ACC112 (cell line): Measurements from ENCODE around the gene PABPN1L.
"Not testable (repeated sequence)": the region's sequence is repeated elsewhere in the genome, so short reads cannot be mapped to it uniquely, and the experiment has no call there.

Source experiments
- H2AFZ ChIP-seq: fragments of 200-600 bp; sonication (generic); one replicate; pipeline ENCODE4 v1.6.0; 2017; ENCODE audit warnings: antibody characterized with exemption, low read length; ENCODE audit not compliant: unreplicated experiment
- H3K27ac ChIP-seq: fragments of 200-600 bp; sonication (generic); 2 replicates; pipeline ENCODE4 v1.5.1; 2014; ENCODE audit warnings: low read depth, mild to moderate bottlenecking, antibody characterized with exemption, low read length, moderate library complexity
- H3K27me3 ChIP-seq: fragments of 200-600 bp; sonication (generic); 2 replicates; pipeline ENCODE4 v1.6.1; 2014; ENCODE audit warnings: mild to moderate bottlenecking, antibody characterized with exemption, low read length, moderate library complexity, mixed read lengths; ENCODE audit not compliant: insufficient read depth
- H3K36me3 ChIP-seq: fragments of 200-600 bp; sonication (generic); 2 replicates; pipeline ENCODE4 v1.6.1; 2016; ENCODE audit warnings: mild to moderate bottlenecking, antibody characterized with exemption, low read length, moderate library complexity, mixed read lengths; ENCODE audit not compliant: insufficient read depth
- H3K4me1 ChIP-seq: fragments of 200-600 bp; sonication (generic); one replicate; pipeline ENCODE4 v1.6.1; 2016; ENCODE audit warnings: low read length, mixed read lengths; ENCODE audit not compliant: insufficient read depth, unreplicated experiment, control insufficient read depth
- H3K4me3 ChIP-seq: fragments of 200-600 bp; sonication (generic); 2 replicates; pipeline ENCODE4 v1.5.1; 2014; ENCODE audit warnings: mild to moderate bottlenecking, low read depth, low read length
- H3K79me2 ChIP-seq: fragments of 200-600 bp; sonication (generic); one replicate; pipeline ENCODE4 v1.6.0; 2016; ENCODE audit warnings: low read length; ENCODE audit not compliant: control insufficient read depth, unreplicated experiment, insufficient read depth

Gene PABPN1L

GRCh38 chr16:88900662-88901052 is 34.2 kb upstream of the PABPN1L start:
- no peaks in the 10 kb centered on the region for H3K36me3 ChIP-seq
- H3K27ac ChIP-seq: no peak overlapping the region
- no peaks in the 10 kb centered on the region for H3K27me3 ChIP-seq
- H3K79me2 ChIP-seq: no peaks in the 10 kb centered on the region
- H3K4me1 ChIP-seq: no peaks in the 10 kb centered on the region
- H2AFZ ChIP-seq: no peak overlapping the region
- no peak overlapping the region for H3K4me3 ChIP-seq

- H3K4me3 ChIP-seq: no peak overlapping the region
- H3K27ac ChIP-seq: no peak overlapping the region
- no peak overlapping the region for H2AFZ ChIP-seq
- no peaks in the 10 kb centered on the region for H3K27me3 ChIP-seq
- H3K36me3 ChIP-seq: no peaks in the 10 kb centered on the region
- no peaks in the 10 kb centered on the region for H3K79me2 ChIP-seq
- H3K4me1 ChIP-seq: no peaks in the 10 kb centered on the region
Observed at GRCh38 chr16:88899901-88900661, 33.6 kb upstream of the PABPN1L start.

GRCh38 chr16:88897696-88898425 is 31.4 kb upstream of the PABPN1L start:
- H3K4me3 ChIP-seq: no peak overlapping the region
- no peaks in the 10 kb centered on the region for H3K79me2 ChIP-seq
- H3K4me1 ChIP-seq: no peaks in the 10 kb centered on the region
- H3K27me3 ChIP-seq: no peaks in the 10 kb centered on the region
- H3K27ac ChIP-seq: no peak overlapping the region
- H2AFZ ChIP-seq: no peak overlapping the region
- no peaks in the 10 kb centered on the region for H3K36me3 ChIP-seq

- H3K4me3 ChIP-seq: no peak overlapping the region
- no peak overlapping the region for H2AFZ ChIP-seq
- H3K4me1 ChIP-seq: no peaks in the 10 kb centered on the region
- no peaks in the 10 kb centered on the region for H3K36me3 ChIP-seq
- H3K27me3 ChIP-seq: no peaks in the 10 kb centered on the region
- no peak overlapping the region for H3K27ac ChIP-seq
- H3K79me2 ChIP-seq: no peaks in the 10 kb centered on the region
Observed at GRCh38 chr16:88896238-88897070, 30.0 kb upstream of the PABPN1L start.

- Histone ChIP-seq H3K36me3 (no peaks in the 10 kb centered on the region), H2AFZ (no peak overlapping the region), H3K27me3 (no peaks in the 10 kb centered on the region), H3K4me3 (no peak overlapping the region), H3K79me2 (no peaks in the 10 kb centered on the region), H3K27ac (no peak overlapping the region), H3K4me1 (no peaks in the 10 kb centered on the region)
Observed at GRCh38 chr16:88895335-88895734, 28.9 kb upstream of the PABPN1L start.

- no peaks in the 10 kb centered on the region for H3K79me2 ChIP-seq
- no peak overlapping the region for H2AFZ ChIP-seq
- no peak overlapping the region for H3K4me3 ChIP-seq
- no peaks in the 10 kb centered on the region for H3K4me1 ChIP-seq
- H3K36me3 ChIP-seq: no peaks in the 10 kb centered on the region
- H3K27me3 ChIP-seq: no peaks in the 10 kb centered on the region
- H3K27ac ChIP-seq: no peak overlapping the region
Observed at GRCh38 chr16:88894681-88895300, 28.3 kb upstream of the PABPN1L start.

GRCh38 chr16:88894266-88894665 is 27.8 kb upstream of the PABPN1L start:
- H2AFZ ChIP-seq, H3K27ac ChIP-seq, H3K4me3 ChIP-seq, H3K79me2 ChIP-seq, H3K4me1 ChIP-seq, H3K36me3 ChIP-seq, H3K27me3 ChIP-seq: not testable (repeated sequence)

GRCh38 chr16:88893127-88893968 is 26.9 kb upstream of the PABPN1L start:
- H3K27me3 ChIP-seq: no peaks in the 10 kb centered on the region
- no peak overlapping the region for H3K4me3 ChIP-seq
- no peaks in the 10 kb centered on the region for H3K79me2 ChIP-seq
- no peaks in the 10 kb centered on the region for H3K36me3 ChIP-seq
- H3K27ac ChIP-seq: no peak overlapping the region
- H2AFZ ChIP-seq: no peak overlapping the region
- H3K4me1 ChIP-seq: no peaks in the 10 kb centered on the region

- no peak overlapping the region for H2AFZ ChIP-seq
- no peak overlapping the region for H3K4me3 ChIP-seq
- no peak overlapping the region for H3K27ac ChIP-seq
- no peaks in the 10 kb centered on the region for H3K79me2 ChIP-seq
- H3K4me1 ChIP-seq: no peaks in the 10 kb centered on the region
- H3K36me3 ChIP-seq: no peaks in the 10 kb centered on the region
- no peaks in the 10 kb centered on the region for H3K27me3 ChIP-seq
Observed at GRCh38 chr16:88892065-88892464, 25.6 kb upstream of the PABPN1L start.

GRCh38 chr16:88891083-88891482 is 24.6 kb upstream of the PABPN1L start:
- Histone ChIP-seq H3K4me3 (no peak overlapping the region), H3K4me1 (no peaks in the 10 kb centered on the region), H3K27me3 (no peaks in the 10 kb centered on the region)

More at GRCh38 chr16:88891083-88891482, 24.6 kb upstream of the PABPN1L start:
- Histone ChIP-seq H3K27ac (no peak overlapping the region), H3K79me2 (no peaks in the 10 kb centered on the region), H2AFZ (no peak overlapping the region), H3K36me3 (no peaks in the 10 kb centered on the region)
